ENCODE measurements around the gene SLC25A33.

SLC25A33 gene, protein sequence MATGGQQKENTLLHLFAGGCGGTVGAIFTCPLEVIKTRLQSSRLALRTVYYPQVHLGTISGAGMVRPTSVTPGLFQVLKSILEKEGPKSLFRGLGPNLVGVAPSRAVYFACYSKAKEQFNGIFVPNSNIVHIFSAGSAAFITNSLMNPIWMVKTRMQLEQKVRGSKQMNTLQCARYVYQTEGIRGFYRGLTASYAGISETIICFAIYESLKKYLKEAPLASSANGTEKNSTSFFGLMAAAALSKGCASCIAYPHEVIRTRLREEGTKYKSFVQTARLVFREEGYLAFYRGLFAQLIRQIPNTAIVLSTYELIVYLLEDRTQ

GRCh38 chr1:9539165-9539828 lies at the start of gene SLC25A33:
TSS of gene SLC25A33 (plus strand) at chr1:9539465. CDS start at chr1:9539692, 227 bp downstream.
- in situ Hi-C loops (cut with MboI; ENCODE audit: low pct_unique_long_range_greater_than_20kb, low sequenced_read_pairs, unreplicated experiment): no loop called here
- DNase-seq (ENCODE audit: low spot score): peak; percentile 99
- TF ChIP-seq, protein P1, sequence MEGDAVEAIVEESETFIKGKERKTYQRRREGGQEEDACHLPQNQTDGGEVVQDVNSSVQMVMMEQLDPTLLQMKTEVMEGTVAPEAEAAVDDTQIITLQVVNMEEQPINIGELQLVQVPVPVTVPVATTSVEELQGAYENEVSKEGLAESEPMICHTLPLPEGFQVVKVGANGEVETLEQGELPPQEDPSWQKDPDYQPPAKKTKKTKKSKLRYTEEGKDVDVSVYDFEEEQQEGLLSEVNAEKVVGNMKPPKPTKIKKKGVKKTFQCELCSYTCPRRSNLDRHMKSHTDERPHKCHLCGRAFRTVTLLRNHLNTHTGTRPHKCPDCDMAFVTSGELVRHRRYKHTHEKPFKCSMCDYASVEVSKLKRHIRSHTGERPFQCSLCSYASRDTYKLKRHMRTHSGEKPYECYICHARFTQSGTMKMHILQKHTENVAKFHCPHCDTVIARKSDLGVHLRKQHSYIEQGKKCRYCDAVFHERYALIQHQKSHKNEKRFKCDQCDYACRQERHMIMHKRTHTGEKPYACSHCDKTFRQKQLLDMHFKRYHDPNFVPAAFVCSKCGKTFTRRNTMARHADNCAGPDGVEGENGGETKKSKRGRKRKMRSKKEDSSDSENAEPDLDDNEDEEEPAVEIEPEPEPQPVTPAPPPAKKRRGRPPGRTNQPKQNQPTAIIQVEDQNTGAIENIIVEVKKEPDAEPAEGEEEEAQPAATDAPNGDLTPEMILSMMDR (IDR thresholded peaks at IDR 0.05; ENCODE audit: extremely low read depth, insufficient read depth, missing control alignments): no peak

- in situ Hi-C loops (cut with MboI; ENCODE audit: low pct_unique_long_range_greater_than_20kb, low sequenced_read_pairs, unreplicated experiment): loop anchor here (10.0 kb wide), 1 partner anchor 206 kb away; no protein-coding TSS in a partner anchor
- TF ChIP-seq, protein P1 (IDR thresholded peaks at IDR 0.05; ENCODE audit: extremely low read depth, insufficient read depth, missing control alignments): peak; percentile 95
- peak; percentile 84 for DNase-seq (ENCODE audit: low spot score)
Observed at GRCh38 chr1:9490605-9491339, 48.5 kb upstream of the SLC25A33 start.

DNA sequence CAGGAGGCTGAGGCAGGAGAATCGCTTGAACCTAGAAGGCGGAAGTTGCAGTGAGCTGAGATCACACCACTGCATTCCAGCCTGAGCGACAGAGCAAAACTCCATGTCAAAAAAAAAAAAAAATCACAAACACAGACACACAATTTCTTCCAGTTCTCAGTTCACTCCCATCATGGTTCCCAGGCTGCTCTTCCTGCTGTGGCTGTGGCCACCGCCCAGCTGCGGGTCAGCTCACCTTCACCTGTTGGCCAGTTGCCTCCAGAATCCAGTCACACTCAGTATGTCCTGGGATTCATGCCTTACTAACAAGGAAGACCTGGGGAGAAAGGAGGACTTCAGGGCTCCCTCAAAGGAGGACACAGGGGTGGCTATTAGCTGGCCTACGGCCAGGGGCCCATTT lies 45.9 kb upstream of the SLC25A33 start:
- no peak for DNase-seq (ENCODE audit: low spot score)
- in situ Hi-C loops (cut with MboI; ENCODE audit: low pct_unique_long_range_greater_than_20kb, low sequenced_read_pairs, unreplicated experiment): loop anchor here (10.0 kb wide), 1 partner anchor 209 kb away; no protein-coding TSS in a partner anchor
- TF ChIP-seq, protein P1 (IDR thresholded peaks at IDR 0.05; ENCODE audit: extremely low read depth, insufficient read depth, missing control alignments): no peak

GRCh38 chr1:9494936-9495758 lies 44.1 kb upstream of the SLC25A33 start:
- DNase-seq (ENCODE audit: low spot score): peak; percentile 84
- in situ Hi-C loops (cut with MboI; ENCODE audit: low pct_unique_long_range_greater_than_20kb, low sequenced_read_pairs, unreplicated experiment): loop anchor here (10.0 kb wide), 1 partner anchor 210 kb away; no protein-coding TSS in a partner anchor
- TF ChIP-seq, protein P1 (IDR thresholded peaks at IDR 0.05; ENCODE audit: extremely low read depth, insufficient read depth, missing control alignments): peak; percentile 95

GRCh38 chr1:9495854-9496374 lies 43.4 kb upstream of the SLC25A33 start:
- no peak for DNase-seq (ENCODE audit: low spot score)
- in situ Hi-C loops (cut with MboI; ENCODE audit: low pct_unique_long_range_greater_than_20kb, low sequenced_read_pairs, unreplicated experiment): loop anchor here (10.0 kb wide), 1 partner anchor 211 kb away; no protein-coding TSS in a partner anchor
- TF ChIP-seq, protein P1 (IDR thresholded peaks at IDR 0.05; ENCODE audit: extremely low read depth, insufficient read depth, missing control alignments): no peak

Data from GM13977 (cell line).